ENCODE data around the gene FOXM1. TPM values are rescaled to one million over a fixed set of nuclear protein-coding genes. Genes with fewer than 3 reads are reported as not detected.

The FOXM1 gene
- total RNA-seq, 2 experiments from 2014 or later = 0.59 to 0.80 TPM

GRCh38 chr12:2919249-2919648 is 42.3 kb upstream of the FOXM1 start:
- peaks cover 39% of the 10 kb centered on the region for H3K36me3 Mint-ChIP-seq (ENCODE audit: low read depth)
- no peak overlapping the region for H3K4me3 Mint-ChIP-seq
- ATAC-seq (ENCODE audit: poor library complexity) = no peak
- no peak for DNase-seq
- H3K4me1 Mint-ChIP-seq (ENCODE audit: low read depth) = no peaks in the 10 kb centered on the region
- no peak for TF ChIP-seq CTCF (IDR thresholded peaks at IDR 0.05)
- no peak overlapping the region for H3K27ac Mint-ChIP-seq
- Histone ChIP-seq H3K36me3 (ENCODE audit: insufficient read depth, low read length) (peaks cover 6% of the 10 kb centered on the region), H3K4me3 (ENCODE audit: low read length) (no peak overlapping the region), H3K27me3 (ENCODE audit: control insufficient read depth in 1 of 2, insufficient read depth in 2 of 2, low read length in 2 of 2) (no peaks in the 10 kb centered on the region), H3K9me3 (ENCODE audit: control insufficient read depth in 1 of 2, insufficient read depth in 1 of 2, low read length in 2 of 2) (no peaks in the 10 kb centered on the region), H3K4me1 (ENCODE audit: insufficient read depth, low read length) (no peaks in the 10 kb centered on the region), H3K27ac (ENCODE audit: low read depth in 1 of 2, low read length in 2 of 2) (no peak overlapping the region)
- ChIA-PET CTCF (no interaction called here), POLR2A (no interaction called here)
- intact Hi-C loops (cut with DNase I, micrococcal nuclease) = no loop called here
- H3K9me3 Mint-ChIP-seq = no peaks in the 10 kb centered on the region
- no peaks in the 10 kb centered on the region for H3K27me3 Mint-ChIP-seq

GRCh38 chr12:2912216-2912575 is 35.2 kb upstream of the FOXM1 start:
- TF ChIP-seq CTCF (IDR thresholded peaks at IDR 0.05) = no peak
- no peak for ATAC-seq (ENCODE audit: poor library complexity)
- no peaks in the 10 kb centered on the region for H3K4me1 Mint-ChIP-seq (ENCODE audit: low read depth)
- no peak overlapping the region for H3K4me3 ChIP-seq (ENCODE audit: low read length)
- no peak for DNase-seq
- no peaks in the 10 kb centered on the region for H3K9me3 ChIP-seq (ENCODE audit: control insufficient read depth in 1 of 2, insufficient read depth in 1 of 2, low read length in 2 of 2)
- H3K27me3 Mint-ChIP-seq = no peaks in the 10 kb centered on the region
- peaks cover 35% of the 10 kb centered on the region for H3K36me3 Mint-ChIP-seq (ENCODE audit: low read depth)
- CTCF ChIA-PET = no interaction called here
- POLR2A ChIA-PET = no interaction called here
- intact Hi-C loops (cut with DNase I, micrococcal nuclease) = no loop called here
- no peak overlapping the region for H3K4me3 Mint-ChIP-seq
- no peak overlapping the region for H3K27ac ChIP-seq (ENCODE audit: low read depth in 1 of 2, low read length in 2 of 2)
- H3K4me1 ChIP-seq (ENCODE audit: insufficient read depth, low read length) = no peaks in the 10 kb centered on the region
- no peak overlapping the region for H3K27ac Mint-ChIP-seq
- no peaks in the 10 kb centered on the region for H3K27me3 ChIP-seq (ENCODE audit: control insufficient read depth in 1 of 2, insufficient read depth in 2 of 2, low read length in 2 of 2)
- H3K9me3 Mint-ChIP-seq = no peaks in the 10 kb centered on the region
- peaks cover 4% of the 10 kb centered on the region for H3K36me3 ChIP-seq (ENCODE audit: insufficient read depth, low read length)

GRCh38 chr12:2904260-2904659 is 27.3 kb upstream of the FOXM1 start:
- Mint-ChIP-seq H3K27me3 (no peaks in the 10 kb centered on the region), H3K9me3 (no peaks in the 10 kb centered on the region), H3K36me3 (ENCODE audit: low read depth) (peaks cover 2% of the 10 kb centered on the region), H3K4me3 (no peak overlapping the region), H3K4me1 (ENCODE audit: low read depth) (no peaks in the 10 kb centered on the region), H3K27ac (no peak overlapping the region)
- DNase-seq = no peak
- no peak overlapping the region for H3K4me3 ChIP-seq (ENCODE audit: low read length)
- no peak for TF ChIP-seq CTCF (IDR thresholded peaks at IDR 0.05)
- no peaks in the 10 kb centered on the region for H3K9me3 ChIP-seq (ENCODE audit: control insufficient read depth in 1 of 2, insufficient read depth in 1 of 2, low read length in 2 of 2)
- CTCF ChIA-PET = no interaction called here
- no peaks in the 10 kb centered on the region for H3K36me3 ChIP-seq (ENCODE audit: insufficient read depth, low read length)
- POLR2A ChIA-PET = no interaction called here
- no peak for ATAC-seq (ENCODE audit: poor library complexity)
- no peaks in the 10 kb centered on the region for H3K27me3 ChIP-seq (ENCODE audit: control insufficient read depth in 1 of 2, insufficient read depth in 2 of 2, low read length in 2 of 2)
- no peaks in the 10 kb centered on the region for H3K4me1 ChIP-seq (ENCODE audit: insufficient read depth, low read length)
- intact Hi-C loops (cut with DNase I, micrococcal nuclease) = no loop called here
- H3K27ac ChIP-seq (ENCODE audit: low read depth in 1 of 2, low read length in 2 of 2) = no peak overlapping the region
